GM21447 (cell line): Measurements from ENCODE around the gene DLL3.
"Not testable (repeated sequence)": the region's sequence is repeated elsewhere in the genome, so short reads cannot be mapped to it uniquely, and the experiment has no call there.

ENCODE experiments used
- ATAC-seq: cut with Tn5 transposase; IDR thresholded peaks from one replicate; pipeline ENCODE4 v1.9.1; 2021; ENCODE audit not compliant: unreplicated experiment

The DLL3 gene, protein sequence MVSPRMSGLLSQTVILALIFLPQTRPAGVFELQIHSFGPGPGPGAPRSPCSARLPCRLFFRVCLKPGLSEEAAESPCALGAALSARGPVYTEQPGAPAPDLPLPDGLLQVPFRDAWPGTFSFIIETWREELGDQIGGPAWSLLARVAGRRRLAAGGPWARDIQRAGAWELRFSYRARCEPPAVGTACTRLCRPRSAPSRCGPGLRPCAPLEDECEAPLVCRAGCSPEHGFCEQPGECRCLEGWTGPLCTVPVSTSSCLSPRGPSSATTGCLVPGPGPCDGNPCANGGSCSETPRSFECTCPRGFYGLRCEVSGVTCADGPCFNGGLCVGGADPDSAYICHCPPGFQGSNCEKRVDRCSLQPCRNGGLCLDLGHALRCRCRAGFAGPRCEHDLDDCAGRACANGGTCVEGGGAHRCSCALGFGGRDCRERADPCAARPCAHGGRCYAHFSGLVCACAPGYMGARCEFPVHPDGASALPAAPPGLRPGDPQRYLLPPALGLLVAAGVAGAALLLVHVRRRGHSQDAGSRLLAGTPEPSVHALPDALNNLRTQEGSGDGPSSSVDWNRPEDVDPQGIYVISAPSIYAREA

DNA sequence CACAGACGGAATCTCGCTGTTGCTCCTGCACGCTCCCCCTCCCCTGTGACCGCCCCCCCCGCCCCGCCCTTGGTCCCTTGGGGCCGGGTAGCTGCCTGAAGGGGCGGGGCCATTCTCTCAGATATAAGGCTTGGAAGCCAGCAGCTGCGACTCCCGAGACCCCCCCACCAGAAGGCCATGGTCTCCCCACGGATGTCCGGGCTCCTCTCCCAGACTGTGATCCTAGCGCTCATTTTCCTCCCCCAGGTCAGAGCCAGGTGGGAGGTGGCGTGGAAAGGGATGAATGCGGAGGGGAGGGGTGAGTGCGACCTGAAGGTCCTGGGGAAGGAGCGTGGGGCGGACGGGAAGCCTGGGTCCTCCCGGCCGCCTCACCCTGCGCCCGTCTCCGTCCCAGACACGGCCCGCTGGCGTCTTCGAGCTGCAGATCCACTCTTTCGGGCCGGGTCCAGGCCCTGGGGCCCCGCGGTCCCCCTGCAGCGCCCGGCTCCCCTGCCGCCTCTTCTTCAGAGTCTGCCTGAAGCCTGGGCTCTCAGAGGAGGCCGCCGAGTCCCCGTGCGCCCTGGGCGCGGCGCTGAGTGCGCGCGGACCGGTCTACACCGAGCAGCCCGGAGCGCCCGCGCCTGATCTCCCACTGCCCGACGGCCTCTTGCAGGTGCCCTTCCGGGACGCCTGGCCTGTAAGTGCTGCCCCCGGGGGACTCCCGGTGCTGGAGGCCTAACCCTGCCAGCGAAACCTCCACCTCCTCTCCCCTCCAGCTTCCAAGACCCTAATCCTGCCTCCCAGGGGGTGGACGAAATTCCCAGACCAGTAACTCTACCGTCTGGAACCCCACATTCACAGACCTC, at the start of gene DLL3:
TSS of gene DLL3 (plus strand) at position 150 of the 845 bp plus-strand sequence. CDS start at position 178, 28 bp downstream.
- no peak for ATAC-seq

DNA sequence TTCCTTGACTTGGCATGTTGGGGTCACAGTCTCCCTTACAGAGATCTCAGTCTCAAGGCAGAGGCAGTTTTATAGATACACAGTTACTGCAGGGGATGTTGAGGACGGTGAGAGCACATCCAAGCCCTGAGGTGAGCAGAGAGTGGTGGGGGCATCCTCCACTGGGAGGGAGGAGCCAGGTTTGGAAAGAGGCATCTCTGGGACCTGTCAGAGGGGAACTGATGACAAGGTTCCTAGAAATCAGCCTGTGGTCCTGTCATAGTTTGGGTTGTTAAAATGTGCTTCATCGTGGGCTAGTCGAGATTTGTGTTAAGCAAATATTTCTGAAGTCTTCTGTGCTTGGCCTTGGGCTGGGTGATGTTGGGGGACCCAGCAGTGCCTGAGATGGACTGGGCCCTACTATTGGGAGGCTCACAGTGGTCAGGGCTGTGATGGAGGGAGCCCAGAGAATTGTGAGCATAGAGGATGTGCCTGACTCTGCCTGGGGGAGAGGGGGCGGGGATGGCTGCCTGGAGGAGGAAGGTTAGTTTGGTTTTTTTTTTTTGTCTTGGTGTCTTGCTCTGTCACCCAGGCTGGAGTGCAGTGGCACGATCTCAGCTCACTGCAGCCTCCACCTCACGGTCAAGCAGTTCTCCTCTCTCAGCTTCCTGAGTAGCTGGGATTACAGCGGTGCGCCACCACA, 49.5 kb upstream of the DLL3 start:
- no peak for ATAC-seq

DNA sequence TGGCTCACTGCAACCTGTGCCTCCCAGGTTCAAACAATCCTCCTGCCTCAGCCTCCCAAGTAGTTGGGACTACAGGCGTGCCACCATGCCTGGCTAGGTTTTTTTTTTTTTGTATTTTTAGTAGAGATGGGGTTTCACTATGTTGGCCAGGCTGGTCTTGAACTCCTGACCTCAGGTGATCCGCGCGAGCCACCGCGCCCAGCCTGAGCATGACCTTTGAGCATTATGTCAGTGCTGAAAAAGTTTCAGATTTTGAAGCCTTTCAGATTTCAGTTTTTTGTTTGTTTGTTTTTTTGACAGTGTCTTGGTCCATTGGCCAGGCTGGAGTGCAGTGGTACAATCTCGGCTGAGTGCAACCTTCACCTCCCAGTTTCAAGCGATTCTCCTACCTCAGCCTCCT, 47.5 kb upstream of the DLL3 start:
- not testable (repeated sequence) for ATAC-seq

DNA sequence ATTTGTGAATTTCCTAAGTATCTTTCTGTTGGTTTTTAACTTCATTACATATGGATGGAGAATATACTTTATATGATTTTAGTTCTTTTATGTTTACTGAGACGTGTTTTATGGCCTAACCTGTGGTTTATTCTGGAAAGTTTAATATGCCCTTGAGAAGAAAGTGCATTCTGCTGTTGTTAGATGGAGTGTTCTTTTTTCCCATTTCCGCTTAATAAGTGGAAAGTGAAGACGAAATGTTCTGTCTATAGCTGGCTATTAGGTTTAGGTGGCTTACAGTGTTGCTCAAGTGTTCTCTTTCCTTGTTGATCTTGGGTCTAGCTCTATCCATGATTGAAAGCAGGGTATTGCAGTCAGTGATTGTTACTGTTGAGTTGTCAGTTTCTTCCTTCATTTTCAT, 35.3 kb upstream of the DLL3 start:
- no peak for ATAC-seq

- no peak for ATAC-seq
These were observed 32.6 kb upstream of the DLL3 start for GRCh38 chr19:39465956-39466747.

DNA sequence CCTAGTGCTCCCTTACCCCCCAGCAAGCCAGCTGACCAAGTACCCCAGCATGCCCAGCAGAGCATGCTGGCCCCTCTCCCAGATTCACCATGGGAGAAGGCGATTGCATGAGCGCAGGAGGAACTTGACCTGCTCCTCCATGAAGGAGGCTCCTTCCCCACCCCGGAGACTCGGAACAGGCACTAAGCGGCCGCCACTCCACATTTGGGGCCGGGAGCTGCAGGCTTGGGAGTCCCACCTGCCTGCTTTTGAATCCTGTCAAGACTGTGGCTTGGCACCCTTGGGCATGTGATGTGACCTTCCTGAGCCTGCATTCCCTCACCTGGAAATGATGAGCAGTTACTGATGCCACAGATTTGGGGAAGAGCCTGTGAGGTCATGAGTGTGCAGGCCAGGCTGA, 30.8 kb upstream of the DLL3 start:
- ATAC-seq = no peak

DNA sequence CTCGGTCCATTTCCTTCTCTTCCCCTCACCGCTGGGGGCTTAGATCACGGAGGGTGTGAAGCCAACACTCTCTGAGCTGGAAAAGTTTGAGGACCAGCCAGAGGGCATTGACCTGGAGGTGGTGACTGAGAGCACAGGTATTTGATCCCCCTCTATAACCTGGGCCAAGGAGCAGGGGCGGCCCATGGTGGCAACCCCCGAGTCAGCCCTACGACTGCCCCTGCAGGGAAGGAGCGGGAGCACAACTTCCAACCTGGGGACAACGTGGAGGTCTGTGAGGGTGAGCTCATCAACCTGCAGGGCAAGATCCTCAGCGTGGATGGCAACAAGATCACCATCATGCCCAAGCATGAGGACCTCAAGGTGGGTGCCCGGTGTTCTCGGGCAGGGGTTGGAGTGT, 29.7 kb upstream of the DLL3 start:
- no peak for ATAC-seq

GRCh38 chr19:39469567-39469966, 29.2 kb upstream of the DLL3 start:
- no peak for ATAC-seq

- no peak for ATAC-seq
These were observed 27.9 kb upstream of the DLL3 start for GRCh38 chr19:39470724-39471339.

GRCh38 chr19:39471756-39472536, 26.8 kb upstream of the DLL3 start:
- no peak for ATAC-seq

- ATAC-seq = no peak
These were observed 25.9 kb upstream of the DLL3 start for GRCh38 chr19:39472746-39473442.

DNA sequence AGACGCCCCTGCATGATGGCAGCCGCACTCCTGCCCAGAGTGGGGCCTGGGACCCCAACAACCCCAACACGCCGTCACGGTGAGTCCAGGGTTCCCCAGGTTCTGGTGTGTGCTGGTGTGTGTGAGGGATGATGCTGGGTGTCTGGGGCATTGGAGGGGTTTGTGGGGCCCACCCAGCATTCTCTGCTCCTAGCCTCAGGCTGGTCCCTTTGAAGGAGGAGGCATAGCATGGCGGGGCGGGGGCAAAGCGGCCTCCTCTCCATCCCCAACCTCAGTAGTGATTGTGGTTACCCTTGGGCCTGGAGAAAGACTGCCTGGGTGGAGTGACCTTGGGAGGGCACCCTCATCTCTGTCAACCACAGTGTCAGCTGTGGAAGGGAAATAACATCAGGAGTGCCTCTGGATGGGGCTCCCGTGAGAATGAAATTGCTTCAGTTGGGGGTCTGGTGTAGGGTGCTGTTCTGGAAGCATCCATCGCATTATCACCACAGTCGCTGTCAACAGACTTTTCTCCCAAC, 25.2 kb upstream of the DLL3 start:
- no peak for ATAC-seq

- no peak for ATAC-seq
These were observed 24.6 kb upstream of the DLL3 start for GRCh38 chr19:39474139-39474620.

DNA sequence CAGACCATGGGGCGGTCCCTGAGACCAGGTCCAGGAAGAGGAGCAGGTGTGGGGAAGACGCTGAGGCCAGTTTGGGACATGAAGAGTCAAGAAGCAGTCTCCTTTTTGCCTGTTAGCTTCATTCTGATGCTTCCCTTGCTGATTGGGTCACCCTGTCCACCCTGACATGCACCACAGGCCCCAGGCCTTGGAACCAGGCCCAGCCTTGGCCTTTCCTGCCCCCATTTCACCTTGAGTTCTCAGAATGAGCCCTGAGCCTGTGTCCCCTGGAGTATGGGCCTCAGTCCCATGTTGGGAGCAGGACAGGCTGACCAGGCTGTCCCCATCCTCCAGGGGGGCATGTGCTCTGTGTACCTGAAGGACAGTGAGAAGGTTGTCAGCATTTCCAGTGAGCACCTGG, 23.0 kb upstream of the DLL3 start:
- ATAC-seq = no peak

DNA sequence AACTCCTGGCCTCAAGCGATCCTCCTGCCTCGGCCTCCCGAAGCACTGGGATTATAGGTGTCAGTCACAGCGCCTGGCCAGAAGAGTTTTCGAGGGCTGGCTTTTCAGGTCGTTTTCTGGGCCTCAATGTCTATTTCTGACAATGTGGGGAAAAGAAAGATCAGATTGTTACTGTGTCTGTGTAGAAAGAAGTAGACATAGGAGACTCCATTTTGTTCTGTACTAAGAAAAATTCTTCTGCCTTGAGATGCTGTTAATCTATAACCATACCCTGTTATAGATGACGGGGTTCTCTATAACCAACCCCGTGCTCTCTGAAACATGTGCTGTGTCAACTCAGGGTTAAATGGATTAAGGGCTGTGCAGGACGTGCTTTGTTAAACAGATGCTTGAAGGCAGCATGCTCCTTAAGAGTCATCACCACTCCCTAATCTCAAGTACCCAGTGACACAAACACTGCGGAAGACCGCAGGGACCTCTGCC, 19.4 kb upstream of the DLL3 start:
- not testable (repeated sequence) for ATAC-seq

DNA sequence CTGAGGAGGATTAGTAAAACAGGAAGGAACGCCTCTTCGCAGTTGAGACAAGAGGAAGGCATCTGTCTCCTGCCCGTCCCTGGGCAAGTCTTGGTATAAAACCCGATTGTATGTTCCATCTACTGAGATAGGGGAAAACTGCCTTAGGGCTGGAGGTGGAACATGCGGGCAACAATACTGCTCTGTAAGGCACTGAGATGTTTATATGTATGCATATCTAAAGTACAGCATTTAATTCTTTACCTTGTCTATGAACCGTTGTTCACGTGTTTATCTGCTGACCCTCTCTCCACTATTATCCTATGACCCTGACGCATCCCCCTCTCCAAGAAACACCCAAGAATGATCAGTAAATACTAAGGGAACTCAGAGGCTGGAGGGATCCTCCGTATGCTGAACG, 18.8 kb upstream of the DLL3 start:
- ATAC-seq = no peak

DNA sequence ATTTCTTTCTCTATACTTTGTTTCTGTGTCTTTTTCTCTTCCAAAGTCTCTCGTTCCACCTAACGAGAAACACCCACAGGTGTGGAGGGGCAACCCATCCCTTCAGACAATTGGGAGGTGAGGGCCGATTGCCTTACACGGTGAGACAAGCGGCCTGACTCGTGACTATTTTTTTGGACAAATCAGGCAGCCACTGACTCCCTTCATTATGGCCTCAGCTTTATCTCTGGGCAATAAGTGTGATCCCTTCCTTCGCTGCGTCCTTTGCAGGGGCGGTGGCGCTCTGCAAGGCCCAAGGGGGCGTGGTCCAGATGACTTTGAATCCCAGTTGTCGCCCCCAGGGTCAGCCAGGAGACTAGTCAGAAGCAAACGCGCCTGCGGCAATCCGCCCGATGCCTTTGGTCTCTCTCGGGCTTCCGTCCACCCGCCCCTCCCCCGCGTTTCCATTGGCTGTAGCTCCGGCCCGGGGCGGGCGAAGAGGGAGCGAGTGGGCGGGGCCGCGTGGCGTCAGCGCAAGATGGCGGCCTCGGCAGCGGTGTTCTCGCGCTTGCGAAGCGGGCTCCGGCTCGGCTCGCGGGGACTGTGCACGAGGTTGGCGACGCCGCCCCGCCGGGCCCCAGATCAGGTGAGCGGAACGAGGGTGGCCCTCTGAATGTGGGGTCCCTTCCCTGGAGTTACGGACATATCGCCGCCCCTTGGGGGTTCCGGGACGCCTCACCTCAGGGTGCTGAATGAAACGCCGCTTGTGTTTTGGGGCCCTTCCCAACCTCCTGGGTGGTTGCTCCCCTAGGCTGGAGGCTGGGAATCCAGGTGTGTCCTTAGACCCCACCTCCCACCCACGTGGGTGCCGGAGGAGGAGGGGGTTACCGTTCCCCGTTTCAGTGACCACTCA, 18.2 kb upstream of the DLL3 start, which contains the start of gene TIMM50:
TSS of gene TIMM50 (plus strand) at position 502 of the 892 bp plus-strand sequence. CDS start at position 518, 16 bp downstream.
- peak; percentile 82 for ATAC-seq
